Heart left ventricle (tissue), 13 donors: ENCODE measurements around the gene OGFR.

Experiments used
- POLR2A ChIP-seq, 2 donors: fragments of 450-650 bp; IDR thresholded peaks; one replicate each; pipeline ENCODE4 v1.6.1; 2017; ENCODE audit warnings: antibody characterized with exemption in 2 of 2, mild to moderate bottlenecking in 2 of 2, moderate library complexity in 2 of 2
- TF ChIP-seq, protein P1 (sequence below), 12 donors: fragments of 200-600 bp; sonication (generic) in 4 of 12; IDR thresholded peaks; one replicate each; pipeline versions ENCODE4 v1.5.0 to v1.8.0; 2018 to 2022; ENCODE audit warnings: antibody characterized with exemption in 12 of 12, mild to moderate bottlenecking in 5 of 12
- donor health status: ischemic (EF 13 %, LVEDD 7.1; RV severe dilation, severe dysfunction).
- donor health status: DM: no; HTN: yes; CAD: no.
- donor health status: DM: no; HTN: no; CAD: no.
- donor health status: ischemic (EF 25% LVEDD 6.9; RV normal size, moderate dysfunction).
- donor health status: ischemic (EF 25% LVEDD 5.7; RV mildly dilated, moderate dysfunction).
- donor health status: ischemic (EF 35%, LVEDD 5.7; RV mildly dilated, moderate dysfunction).
- donor health status: nonischemic (EF 11% LVEDD 7.7; RV severe dilation, severe dysfunction).
- donor health status: DM: yes; HTN: yes; CAD: no.
- donor health status: PGD.
- donor health status: ischemic (EF 29% LVEDD 5.4; RV normal size, mild dysfunction).
- donor health status: nonischemic (EF 23%, LVEDD 6.1; RV moderate dilation, normal function).

DNA sequence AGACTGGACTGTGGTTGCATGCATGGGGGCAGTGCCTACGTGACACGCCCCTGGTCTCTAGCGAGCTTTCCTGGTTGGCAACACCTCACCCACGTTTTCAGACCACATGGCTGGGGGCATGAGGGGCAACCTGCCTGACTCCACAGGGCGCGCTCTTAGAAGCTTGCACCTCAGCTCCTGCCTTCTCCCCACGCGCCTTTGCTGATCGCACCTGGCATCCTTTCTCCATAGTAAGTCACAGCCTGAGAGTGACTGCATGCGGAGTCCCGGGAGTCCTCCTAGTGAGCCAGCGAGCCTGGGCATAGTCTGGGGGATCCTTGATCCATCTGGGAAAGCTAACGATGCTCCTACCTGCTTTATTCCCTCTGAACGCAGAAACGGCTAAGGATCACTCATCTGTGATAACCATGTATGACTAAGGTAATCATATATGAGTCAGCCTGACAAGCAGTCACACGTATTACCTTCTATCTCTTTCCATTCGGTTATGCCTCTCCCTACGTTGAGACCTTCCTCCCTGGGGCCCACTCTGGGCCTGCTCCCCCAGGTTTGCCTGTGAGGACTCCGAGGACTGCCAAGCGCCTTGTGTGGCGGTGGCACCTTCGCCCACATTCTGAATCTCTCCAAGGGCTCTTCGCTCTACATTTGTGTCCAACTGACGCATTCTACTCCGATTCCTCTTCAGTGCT, 52.4 kb downstream of the OGFR start:
- TF ChIP-seq, protein P1, sequence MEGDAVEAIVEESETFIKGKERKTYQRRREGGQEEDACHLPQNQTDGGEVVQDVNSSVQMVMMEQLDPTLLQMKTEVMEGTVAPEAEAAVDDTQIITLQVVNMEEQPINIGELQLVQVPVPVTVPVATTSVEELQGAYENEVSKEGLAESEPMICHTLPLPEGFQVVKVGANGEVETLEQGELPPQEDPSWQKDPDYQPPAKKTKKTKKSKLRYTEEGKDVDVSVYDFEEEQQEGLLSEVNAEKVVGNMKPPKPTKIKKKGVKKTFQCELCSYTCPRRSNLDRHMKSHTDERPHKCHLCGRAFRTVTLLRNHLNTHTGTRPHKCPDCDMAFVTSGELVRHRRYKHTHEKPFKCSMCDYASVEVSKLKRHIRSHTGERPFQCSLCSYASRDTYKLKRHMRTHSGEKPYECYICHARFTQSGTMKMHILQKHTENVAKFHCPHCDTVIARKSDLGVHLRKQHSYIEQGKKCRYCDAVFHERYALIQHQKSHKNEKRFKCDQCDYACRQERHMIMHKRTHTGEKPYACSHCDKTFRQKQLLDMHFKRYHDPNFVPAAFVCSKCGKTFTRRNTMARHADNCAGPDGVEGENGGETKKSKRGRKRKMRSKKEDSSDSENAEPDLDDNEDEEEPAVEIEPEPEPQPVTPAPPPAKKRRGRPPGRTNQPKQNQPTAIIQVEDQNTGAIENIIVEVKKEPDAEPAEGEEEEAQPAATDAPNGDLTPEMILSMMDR (IDR thresholded peaks at IDR 0.05) = no peak
- no peak for TF ChIP-seq POLR2A (IDR thresholded peaks at IDR 0.05)
